Fibroblast of lung (primary cell): ENCODE results near the gene TAS2R60. TPM values are rescaled to one million over a fixed set of nuclear protein-coding genes. Genes with fewer than 3 reads are reported as not detected.
"Not testable (repeated sequence)": the region's sequence is repeated elsewhere in the genome, so short reads cannot be mapped to it uniquely, and the experiment has no call there.

Source experiments
- DNase-seq, 2 donors: peaks; one replicate each; pipeline versions ENCODE4 v3.0.0 to v3.0.0-alpha.2; 2010; ENCODE audit warnings: low read depth in 2 of 2
- H2AFZ ChIP-seq: 2 replicates; pipeline ENCODE4 v1.5.1; 2012; ENCODE audit warnings: low read length, control low read depth, inconsistent platforms
- H3K27ac ChIP-seq: 2 replicates; pipeline ENCODE4 v1.5.1; 2011; ENCODE audit warnings: low read length, control low read depth; ENCODE audit not compliant: insufficient read depth
- H3K27me3 ChIP-seq: 2 replicates; pipeline ENCODE4 v1.5.1; 2011; ENCODE audit warnings: mild to moderate bottlenecking, low read length; ENCODE audit not compliant: control insufficient read depth, insufficient read depth
- H3K36me3 ChIP-seq: 2 replicates; pipeline ENCODE4 v1.5.1; 2011; ENCODE audit warnings: low read length; ENCODE audit not compliant: control insufficient read depth, insufficient read depth
- H3K4me1 ChIP-seq: 2 replicates; pipeline ENCODE4 v1.5.1; 2011; ENCODE audit warnings: low read length; ENCODE audit not compliant: control insufficient read depth, insufficient read depth; ENCODE audit errors: extremely low read depth
- H3K4me2 ChIP-seq: 2 replicates; pipeline ENCODE4 v1.5.1; 2011; ENCODE audit warnings: low read length, control low read depth; ENCODE audit not compliant: insufficient read depth; ENCODE audit errors: extremely low read depth
- H3K4me3 ChIP-seq, 4 experiments: fragments of 200-600 bp in 1 of 4; sonication (generic) in 1 of 4; replicated peaks in 1 of 4; 2 replicates each; pipeline ENCODE4 v1.5.1; 2011 to 2016; ENCODE audit warnings: low read length in 4 of 4, low read depth in 3 of 4, mild to moderate bottlenecking in 3 of 4, control low read depth in 2 of 4, inconsistent platforms in 1 of 4, mixed read lengths in 1 of 4; ENCODE audit not compliant: insufficient read depth in 1 of 4; ENCODE audit errors: control extremely low read depth in 1 of 4
- H3K79me2 ChIP-seq: 2 replicates; pipeline ENCODE4 v1.5.1; 2012; ENCODE audit warnings: mild to moderate bottlenecking, low read length, inconsistent platforms; ENCODE audit not compliant: control insufficient read depth, insufficient read depth
- H3K9ac ChIP-seq: 2 replicates; pipeline ENCODE4 v1.5.1; 2011; ENCODE audit warnings: mild to moderate bottlenecking, low read length, control low read depth; ENCODE audit not compliant: insufficient read depth
- H3K9me3 ChIP-seq: 2 replicates; pipeline ENCODE4 v1.5.1; 2012; ENCODE audit warnings: low read depth, low read length; ENCODE audit not compliant: control insufficient read depth, insufficient read depth
- H4K20me1 ChIP-seq: 2 replicates; pipeline ENCODE4 v1.5.1; 2011; ENCODE audit warnings: low read length; ENCODE audit not compliant: control insufficient read depth, insufficient read depth; ENCODE audit errors: extremely low read depth
- EZH2 ChIP-seq: IDR thresholded peaks from 2 replicates; pipeline ENCODE4 v1.5.1; 2012; ENCODE audit warnings: low read length, control low read depth, mild to moderate bottlenecking; ENCODE audit errors: missing control alignments
- polyA plus RNA-seq, 2 donors: library from polyadenylated mRNA; depleted of rRNA in 1 of 2; stranded (reverse) in 1 of 2; unstranded in 1 of 2; fragments of >200 nt; gene quantifications; 2 replicates each; pipeline ENCODE4 v1.2.1, GENCODE V29; 2011 to 2012; ENCODE audit warnings: missing spikeins in 1 of 2
- total RNA-seq: library from RNA; depleted of rRNA; stranded (reverse); fragments of >200 nt; gene quantifications from 2 replicates; pipeline ENCODE4 v1.2.1, GENCODE V29; 2014
- TF ChIP-seq, protein P1 (sequence below), 2 donors: IDR thresholded peaks in 1 of 2; conservative IDR thresholded peaks in 1 of 2; 1 replicate in 1 of 2; 2 replicates in 1 of 2; pipeline ENCODE4 v1.5.1; 2011 to 2012; ENCODE audit warnings: low read length in 2 of 2, control low read depth in 1 of 2, inconsistent platforms in 1 of 2, low read depth in 1 of 2, mild to moderate bottlenecking in 1 of 2

Gene TAS2R60
- total and polyA plus RNA-seq, 2 donors (not counting 1 experiment from before 2014, with no cell fraction given) = not detected

DNA sequence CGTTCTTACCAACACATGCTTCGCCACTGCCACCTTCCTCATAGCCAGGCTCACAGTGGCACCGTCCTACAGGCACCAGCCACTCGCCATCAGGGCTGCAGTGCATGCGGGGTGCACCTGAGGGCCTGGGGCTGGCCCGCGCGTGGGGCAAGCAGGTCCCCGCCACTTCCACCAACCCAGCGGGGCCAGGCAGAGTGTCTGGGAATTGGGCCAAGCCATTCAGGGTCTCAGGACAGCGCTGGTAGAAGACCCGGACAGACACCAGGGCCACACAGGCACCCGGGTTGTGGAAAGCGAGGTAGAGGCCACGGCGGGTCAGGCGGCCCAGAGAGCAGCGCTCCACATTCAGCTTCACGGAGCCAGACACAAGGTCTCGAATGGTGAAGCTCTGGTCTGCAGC lies 43.6 kb upstream of the TAS2R60 start:
- H3K9ac ChIP-seq = no peak overlapping the region
- H3K79me2 ChIP-seq = no peaks in the 10 kb centered on the region
- no peaks in the 10 kb centered on the region for H3K36me3 ChIP-seq
- H3K27me3 ChIP-seq = no peaks in the 10 kb centered on the region
- H3K27ac ChIP-seq = no peak overlapping the region
- peaks cover 2% of the 10 kb centered on the region for H3K4me1 ChIP-seq
- H3K4me2 ChIP-seq = no peak overlapping the region
- no peak overlapping the region for H2AFZ ChIP-seq
- no peaks in the 10 kb centered on the region for H3K9me3 ChIP-seq
- no peak for DNase-seq
- no peak overlapping the region for H3K4me3 ChIP-seq
- no peaks in the 10 kb centered on the region for H4K20me1 ChIP-seq
- TF ChIP-seq, protein P1, sequence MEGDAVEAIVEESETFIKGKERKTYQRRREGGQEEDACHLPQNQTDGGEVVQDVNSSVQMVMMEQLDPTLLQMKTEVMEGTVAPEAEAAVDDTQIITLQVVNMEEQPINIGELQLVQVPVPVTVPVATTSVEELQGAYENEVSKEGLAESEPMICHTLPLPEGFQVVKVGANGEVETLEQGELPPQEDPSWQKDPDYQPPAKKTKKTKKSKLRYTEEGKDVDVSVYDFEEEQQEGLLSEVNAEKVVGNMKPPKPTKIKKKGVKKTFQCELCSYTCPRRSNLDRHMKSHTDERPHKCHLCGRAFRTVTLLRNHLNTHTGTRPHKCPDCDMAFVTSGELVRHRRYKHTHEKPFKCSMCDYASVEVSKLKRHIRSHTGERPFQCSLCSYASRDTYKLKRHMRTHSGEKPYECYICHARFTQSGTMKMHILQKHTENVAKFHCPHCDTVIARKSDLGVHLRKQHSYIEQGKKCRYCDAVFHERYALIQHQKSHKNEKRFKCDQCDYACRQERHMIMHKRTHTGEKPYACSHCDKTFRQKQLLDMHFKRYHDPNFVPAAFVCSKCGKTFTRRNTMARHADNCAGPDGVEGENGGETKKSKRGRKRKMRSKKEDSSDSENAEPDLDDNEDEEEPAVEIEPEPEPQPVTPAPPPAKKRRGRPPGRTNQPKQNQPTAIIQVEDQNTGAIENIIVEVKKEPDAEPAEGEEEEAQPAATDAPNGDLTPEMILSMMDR (conservative IDR thresholded peaks at IDR 0.05 in 1 of 2, IDR thresholded peaks at IDR 0.05 in 1 of 2; ENCODE audit: low read depth in 1 of 2, low read length in 2 of 2) = no peak
- no peak for TF ChIP-seq EZH2

DNA sequence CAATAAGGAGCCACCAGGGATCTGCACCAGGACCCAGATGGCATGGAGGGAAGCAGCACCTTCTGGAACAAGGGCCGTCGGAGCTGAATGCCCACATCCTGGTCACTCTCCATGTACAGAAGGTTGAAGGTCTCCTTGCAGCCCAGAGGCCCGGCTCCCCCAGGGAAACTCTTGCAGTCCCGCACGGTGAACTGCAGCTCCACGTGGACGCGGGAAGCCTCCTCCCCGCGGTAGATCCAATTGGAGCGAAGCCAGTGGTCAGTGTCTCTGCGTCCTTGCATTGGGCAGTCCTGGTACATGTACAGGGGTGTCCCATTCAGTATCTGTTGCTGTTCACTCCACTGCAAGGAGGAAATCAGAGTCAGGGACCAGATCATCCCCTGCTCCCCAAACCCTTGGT lies 42.0 kb upstream of the TAS2R60 start:
- H3K27me3 ChIP-seq = peaks cover 3% of the 10 kb centered on the region
- H3K9me3 ChIP-seq = no peaks in the 10 kb centered on the region
- no peak overlapping the region for H3K4me2 ChIP-seq
- H3K9ac ChIP-seq = no peak overlapping the region
- H3K27ac ChIP-seq = no peak overlapping the region
- H4K20me1 ChIP-seq = no peaks in the 10 kb centered on the region
- H3K79me2 ChIP-seq = no peaks in the 10 kb centered on the region
- DNase-seq = no peak
- no peaks in the 10 kb centered on the region for H3K36me3 ChIP-seq
- H3K4me1 ChIP-seq = peaks cover 4% of the 10 kb centered on the region
- TF ChIP-seq, protein P1 (conservative IDR thresholded peaks at IDR 0.05 in 1 of 2, IDR thresholded peaks at IDR 0.05 in 1 of 2; ENCODE audit: low read depth in 1 of 2, low read length in 2 of 2) = no peak
- no peak for TF ChIP-seq EZH2
- H2AFZ ChIP-seq = no peak overlapping the region
- no peak overlapping the region for H3K4me3 ChIP-seq

DNA sequence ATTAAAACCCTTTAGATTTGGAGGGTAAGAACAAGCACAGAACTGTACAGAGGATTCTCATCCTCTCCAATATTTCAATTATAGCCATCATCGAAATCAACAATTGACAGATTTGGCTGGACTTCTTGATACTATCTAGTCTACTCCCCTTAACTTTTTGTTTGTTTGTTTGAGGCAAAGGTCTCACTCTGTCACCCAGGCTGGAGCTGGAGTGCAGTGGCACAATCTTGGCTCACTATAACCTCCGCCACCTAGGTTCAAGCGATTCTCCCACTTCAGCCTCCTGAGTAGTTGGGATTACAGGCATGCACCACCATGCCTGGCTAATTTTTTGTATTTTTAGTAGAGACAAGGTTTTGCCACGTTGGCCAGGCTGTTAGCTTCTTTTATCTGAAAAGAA lies 41.0 kb upstream of the TAS2R60 start:
- not testable (repeated sequence) for H3K4me3 ChIP-seq, H3K36me3 ChIP-seq, H3K9me3 ChIP-seq, H3K4me1 ChIP-seq, H4K20me1 ChIP-seq, H3K27me3 ChIP-seq, DNase-seq, H3K9ac ChIP-seq, H3K79me2 ChIP-seq, H3K4me2 ChIP-seq, H3K27ac ChIP-seq, H2AFZ ChIP-seq
